Gastroesophageal sphincter (tissue), 4 donors: Measurements from ENCODE around the gene MAP2K3. TPM values are rescaled to one million over a fixed set of nuclear protein-coding genes. Genes with fewer than 3 reads are reported as not detected.

Experiments
- ATAC-seq: fragments of 150-250 bp; one replicate; pipeline ENCODE4 v1.9.1; 2016; ENCODE audit warnings: mild to moderate bottlenecking, moderate library complexity
- H3K27ac ChIP-seq, 4 donors: fragments of 200-600 bp; sonication (generic) in 3 of 4; 1 replicate in 3 of 4; 2 replicates in 1 of 4; pipeline ENCODE4 v1.5.1; 2016 to 2019
- H3K27me3 ChIP-seq: fragments of 200-600 bp; sonication (generic); one replicate; pipeline ENCODE4 v1.5.1; 2019
- H3K36me3 ChIP-seq, 2 donors: fragments of 200-600 bp; sonication (generic); one replicate each; pipeline ENCODE4 v1.5.1; 2019; ENCODE audit warnings: control low read depth in 1 of 2
- H3K4me1 ChIP-seq, 3 donors: fragments of 200-600 bp; sonication (generic); 1 replicate in 2 of 3; 2 replicates in 1 of 3; pipeline ENCODE4 v1.5.1; 2016 to 2019; ENCODE audit warnings: control low read depth in 2 of 3
- H3K4me3 ChIP-seq, 2 donors: fragments of 200-600 bp; sonication (generic); one replicate each; pipeline ENCODE4 v1.5.1; 2019; ENCODE audit warnings: mild to moderate bottlenecking in 1 of 2, moderate library complexity in 1 of 2
- H3K9me3 ChIP-seq, 3 donors: fragments of 200-600 bp; sonication (generic); one replicate each; pipeline ENCODE4 v1.5.1; 2017 to 2019; ENCODE audit warnings: control low read depth in 2 of 3
- CTCF ChIP-seq, 4 experiments: fragments of 200-600 bp in 2 of 4; fragments of 450-650 bp in 2 of 4; sonication (generic) in 1 of 4; IDR thresholded peaks; one replicate each; pipeline ENCODE4 v1.5.1; 2017 to 2019; ENCODE audit warnings: antibody characterized with exemption in 4 of 4, mild to moderate bottlenecking in 2 of 4, moderate library complexity in 2 of 4
- EP300 ChIP-seq: sonication (generic); formaldehyde crosslinking; IDR thresholded peaks from one replicate; pipeline ENCODE4 v1.6.1; 2017; ENCODE audit warnings: antibody characterized with exemption, mild to moderate bottlenecking
- POLR2A ChIP-seq, 2 donors: fragments of 450-650 bp; IDR thresholded peaks; one replicate each; pipeline ENCODE4 v1.6.1; 2017; ENCODE audit warnings: antibody characterized with exemption in 2 of 2, mild to moderate bottlenecking in 2 of 2, moderate library complexity in 1 of 2
- POLR2AphosphoS5 ChIP-seq: sonication (generic); formaldehyde crosslinking; IDR thresholded peaks from one replicate; pipeline ENCODE4 v1.6.1; 2017; ENCODE audit warnings: antibody characterized with exemption
- WGBS, 2 donors: methylation state at CpG; one replicate each; pipeline ENCODE4 v1.1.5; 2018; ENCODE audit warnings: low coverage in 1 of 2; 5-methylcytosine and 5-hydroxymethylcytosine counted together
- total RNA-seq, 4 donors: library from RNA; depleted of rRNA; stranded (reverse); fragments of >200 nt; gene quantifications; one replicate each; pipeline ENCODE4 v1.1.0, GENCODE V29; 2016

MAP2K3 gene
- total RNA-seq, 4 donors from 2014 or later, result 18.3 to 46.2 (median 35.2) TPM

GRCh38 chr17:21246698-21247097 lies 37.8 kb upstream of the MAP2K3 start:
- Histone ChIP-seq H3K36me3 (peaks cover 0 to 34% of the 10 kb centered on the region in 2 donors), H3K27me3 (no peaks in the 10 kb centered on the region), H3K9me3 (no peaks in the 10 kb centered on the region), H3K27ac (no peak overlapping the region), H3K4me3 (no peak overlapping the region), H3K4me1 (peaks cover 0 to 33% (median 9%) of the 10 kb centered on the region in 3 donors)
- 83 to 92% methylated on average over 1 to 3 of the region's 4 CpGs for WGBS, 2 donors
- TF ChIP-seq POLR2AphosphoS5 (no peak), EP300 (no peak), POLR2A (IDR thresholded peaks at IDR 0.05) (no peak), CTCF (IDR thresholded peaks at IDR 0.05) (no peak)
- ATAC-seq, result no peak

GRCh38 chr17:21247552-21248258 lies 36.8 kb upstream of the MAP2K3 start:
- peaks cover 0 to 37% (median 16%) of the 10 kb centered on the region in 3 donors for H3K4me1 ChIP-seq
- WGBS, 2 donors, result 78 to 80% methylated on average over 3 to 4 of the region's 12 CpGs
- H3K27me3 ChIP-seq, result no peaks in the 10 kb centered on the region
- no peak for ATAC-seq
- H3K4me3 ChIP-seq, result no peak overlapping the region
- TF ChIP-seq CTCF (IDR thresholded peaks at IDR 0.05) (no peak), EP300 (no peak), POLR2A (IDR thresholded peaks at IDR 0.05) (no peak), POLR2AphosphoS5 (no peak)
- no peak overlapping the region for H3K27ac ChIP-seq
- H3K36me3 ChIP-seq, result peaks cover 0 to 24% of the 10 kb centered on the region in 2 donors
- no peaks in the 10 kb centered on the region for H3K9me3 ChIP-seq

GRCh38 chr17:21248500-21248899 lies 36.0 kb upstream of the MAP2K3 start:
- no peak overlapping the region for H3K27ac ChIP-seq
- no peak overlapping the region for H3K4me3 ChIP-seq
- ATAC-seq, result no peak
- WGBS, 2 donors, result 80% methylated on average over 2 of the region's 4 CpGs; no CpG with 5 or more reads in 1 of the 2 donors
- H3K4me1 ChIP-seq, result peaks cover 0 to 39% (median 17%) of the 10 kb centered on the region in 3 donors
- no peak for TF ChIP-seq POLR2AphosphoS5
- no peak for TF ChIP-seq POLR2A (IDR thresholded peaks at IDR 0.05)
- TF ChIP-seq CTCF (IDR thresholded peaks at IDR 0.05), result no peak
- no peak for TF ChIP-seq EP300
- no peaks in the 10 kb centered on the region for H3K9me3 ChIP-seq
- peaks cover 0 to 16% of the 10 kb centered on the region in 2 donors for H3K36me3 ChIP-seq
- H3K27me3 ChIP-seq, result no peaks in the 10 kb centered on the region

- ATAC-seq, result no peak
- H3K4me3 ChIP-seq, result no peak overlapping the region
- peaks cover 0 to 46% (median 22%) of the 10 kb centered on the region in 3 donors for H3K4me1 ChIP-seq
- H3K27me3 ChIP-seq, result no peaks in the 10 kb centered on the region
- TF ChIP-seq CTCF (IDR thresholded peaks at IDR 0.05), result no peak
- no peak for TF ChIP-seq POLR2A (IDR thresholded peaks at IDR 0.05)
- TF ChIP-seq POLR2AphosphoS5, result no peak
- TF ChIP-seq EP300, result no peak
- 72 to 82% methylated on average over 3 to 9 of the region's 12 CpGs for WGBS, 2 donors
- H3K27ac ChIP-seq, result no peak overlapping the region
- no peaks in the 10 kb centered on the region for H3K9me3 ChIP-seq
- peaks cover 0 to 9% of the 10 kb centered on the region in 2 donors for H3K36me3 ChIP-seq
These were observed 35.3 kb upstream of the MAP2K3 start for GRCh38 chr17:21249086-21249795.
